Measurements from ENCODE around the gene SSB. TPM values are rescaled to one million over a fixed set of nuclear protein-coding genes. Genes with fewer than 3 reads are reported as not detected.

The SSB gene
- total and polyA plus RNA-seq, 4 donors: 29.9 to 61.4 (median 42.2) TPM

GRCh38 chr2:169827272-169828140, 28.8 kb downstream of the SSB start, which contains the start of gene UBR3:
Gene UBR3 (plus strand): TSS chr2:169827454. CDS start chr2:169827508, 54 bp downstream.
- H3K9me3 ChIP-seq (ENCODE audit: control insufficient read depth in 4 of 4, low read length in 3 of 4): no peaks in the 10 kb centered on the region
- H3K36me3 ChIP-seq (ENCODE audit: control insufficient read depth in 4 of 4, insufficient read depth in 3 of 4, low read depth in 1 of 4, low read length in 3 of 4): no peaks in the 10 kb centered on the region
- peaks cover 11 to 46% (median 25%) of the 10 kb centered on the region in 4 donors for H3K4me1 ChIP-seq (ENCODE audit: control insufficient read depth in 4 of 4, insufficient read depth in 4 of 4, low read length in 3 of 4)
- TF ChIP-seq FOXA2 (IDR thresholded peaks at IDR 0.05): no peak
- no peak for TF ChIP-seq RXRA (IDR thresholded peaks at IDR 0.05)
- TF ChIP-seq FOXA1 (IDR thresholded peaks at IDR 0.05): no peak
- peak in 1 of 2 donors; percentile 15 for TF ChIP-seq RAD21 (IDR thresholded peaks at IDR 0.05)
- peak; percentile 99 for TF ChIP-seq ZBTB33 (IDR thresholded peaks at IDR 0.05)
- TF ChIP-seq TAF1 (conservative IDR thresholded peaks at IDR 0.05): peak; percentile 91
- TF ChIP-seq, protein P1, sequence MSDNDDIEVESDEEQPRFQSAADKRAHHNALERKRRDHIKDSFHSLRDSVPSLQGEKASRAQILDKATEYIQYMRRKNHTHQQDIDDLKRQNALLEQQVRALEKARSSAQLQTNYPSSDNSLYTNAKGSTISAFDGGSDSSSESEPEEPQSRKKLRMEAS (IDR thresholded peaks at IDR 0.05): no peak
- TF ChIP-seq HNF4G (IDR thresholded peaks at IDR 0.05): no peak
- no peak for TF ChIP-seq EGR1 (IDR thresholded peaks at IDR 0.05; ENCODE audit: low read depth in 2 of 2)
- TF ChIP-seq SP1 (IDR thresholded peaks at IDR 0.05): peak; percentile 34
- no peak for TF ChIP-seq NR2F2 (IDR thresholded peaks at IDR 0.05)
- TF ChIP-seq REST (IDR thresholded peaks at IDR 0.05): peak; percentile 45
- TF ChIP-seq HNF4A (conservative IDR thresholded peaks at IDR 0.05): no peak
- TF ChIP-seq GABPA (IDR thresholded peaks at IDR 0.05 in 1 of 2, conservative IDR thresholded peaks at IDR 0.05 in 1 of 2): no peak
- peak; percentile 90 for TF ChIP-seq YY1 (IDR thresholded peaks at IDR 0.05)
- TF ChIP-seq CTCF (IDR thresholded peaks at IDR 0.05; ENCODE audit: low read depth, low read length, missing input control): peak; percentile 5
- TF ChIP-seq, protein P2, sequence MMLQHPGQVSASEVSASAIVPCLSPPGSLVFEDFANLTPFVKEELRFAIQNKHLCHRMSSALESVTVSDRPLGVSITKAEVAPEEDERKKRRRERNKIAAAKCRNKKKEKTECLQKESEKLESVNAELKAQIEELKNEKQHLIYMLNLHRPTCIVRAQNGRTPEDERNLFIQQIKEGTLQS (IDR thresholded peaks at IDR 0.05): no peak
- no peak for TF ChIP-seq JUND (IDR thresholded peaks at IDR 0.05)
- H3K27ac ChIP-seq (ENCODE audit: low read depth in 1 of 2, low read length in 2 of 2): peak within 1 kb of the TSS; percentile 83 to 87
- peak within 1 kb of the TSS; percentile 89 to 98 (median 93) for H3K4me3 ChIP-seq (ENCODE audit: low read depth in 1 of 3, low read length in 3 of 3)
- DNase-seq (ENCODE audit: low spot score): peak; percentile 93
- WGBS: under 1% methylated on average over 104 of the region's 104 CpGs
- peak within 1 kb of the TSS; percentile 52 to 65 for H3K9ac ChIP-seq (ENCODE audit: low read depth in 1 of 2, low read length in 2 of 2)
- no peaks in the 10 kb centered on the region for H3K27me3 ChIP-seq (ENCODE audit: control insufficient read depth in 4 of 4, insufficient read depth in 4 of 4, low read length in 3 of 4)

All from liver (tissue), 9 donors.